Progenitor cell of endocrine pancreas (in vitro differentiated cells): ENCODE measurements around the gene APOH. TPM values are rescaled to one million over a fixed set of nuclear protein-coding genes. Genes with fewer than 3 reads are reported as not detected.

ENCODE experiments used
- DNase-seq: peaks from one replicate; pipeline ENCODE4 v3.0.0; 2021; ENCODE audit warnings: low spot score; ENCODE audit not compliant: unreplicated experiment
- H3K27ac Mint-ChIP-seq: 2 replicates; pipeline ENCODE4 v1.8.0; 2021; ENCODE audit warnings: mild to moderate bottlenecking, moderate library complexity, mixed read lengths
- H3K27me3 Mint-ChIP-seq: 2 replicates; pipeline ENCODE4 v1.8.0; 2021; ENCODE audit warnings: mixed read lengths
- H3K36me3 Mint-ChIP-seq: 2 replicates; pipeline ENCODE4 v1.8.0; 2022; ENCODE audit warnings: mixed read lengths; ENCODE audit not compliant: insufficient read depth
- H3K4me1 Mint-ChIP-seq: 2 replicates; pipeline ENCODE4 v1.8.0; 2021; ENCODE audit warnings: low read depth, mixed read lengths
- H3K4me3 Mint-ChIP-seq: 2 replicates; pipeline ENCODE4 v1.8.0; 2021; ENCODE audit warnings: low read depth, mild to moderate bottlenecking, moderate library complexity, mixed read lengths
- H3K9me3 Mint-ChIP-seq: 2 replicates; pipeline ENCODE4 v1.8.0; 2021; ENCODE audit warnings: low read depth, mixed read lengths
- CTCF ChIP-seq: fragments of 200-600 bp; sonication (generic); IDR thresholded peaks from one replicate; pipeline ENCODE4 v1.5.0; 2021; ENCODE audit warnings: antibody characterized with exemption, mild to moderate bottlenecking; ENCODE audit not compliant: unreplicated experiment
- total RNA-seq: library from RNA; stranded (reverse); gene quantifications from 2 replicates; pipeline ENCODE4 v1.2.1, GENCODE V29; 2021

The APOH gene
- total RNA-seq, 1 donor from 2014 or later = 0.57 TPM

- peaks cover 2% of the 10 kb centered on the region for H3K36me3 Mint-ChIP-seq
- H3K4me3 Mint-ChIP-seq = no peak overlapping the region
- H3K9me3 Mint-ChIP-seq = no peaks in the 10 kb centered on the region
Observed at GRCh38 chr17:66172144-66172543, 57.1 kb downstream of the APOH start.

GRCh38 chr17:66171692-66172091 lies 57.5 kb downstream of the APOH start:
- H3K9me3 Mint-ChIP-seq = no peaks in the 10 kb centered on the region
- DNase-seq = no peak
- H3K4me3 Mint-ChIP-seq = no peak overlapping the region
- peaks cover 2% of the 10 kb centered on the region for H3K36me3 Mint-ChIP-seq
- no peak for TF ChIP-seq CTCF
- H3K27me3 Mint-ChIP-seq = no peaks in the 10 kb centered on the region
- peak overlapping the region; percentile 45 for H3K27ac Mint-ChIP-seq
- H3K4me1 Mint-ChIP-seq = no peaks in the 10 kb centered on the region

More at GRCh38 chr17:66172144-66172543, 57.1 kb downstream of the APOH start:
- Mint-ChIP-seq H3K27ac (peak overlapping the region; percentile 45), H3K27me3 (no peaks in the 10 kb centered on the region), H3K4me1 (no peaks in the 10 kb centered on the region)
- DNase-seq = no peak
- no peak for TF ChIP-seq CTCF

GRCh38 chr17:66171172-66171571 lies 58.0 kb downstream of the APOH start:
- no peaks in the 10 kb centered on the region for H3K9me3 Mint-ChIP-seq
- no peaks in the 10 kb centered on the region for H3K27me3 Mint-ChIP-seq
- no peak overlapping the region for H3K4me3 Mint-ChIP-seq
- H3K36me3 Mint-ChIP-seq = peaks cover 2% of the 10 kb centered on the region
- H3K27ac Mint-ChIP-seq = no peak overlapping the region
- H3K4me1 Mint-ChIP-seq = no peaks in the 10 kb centered on the region
- DNase-seq = no peak
- no peak for TF ChIP-seq CTCF

GRCh38 chr17:66169839-66170238 lies 59.4 kb downstream of the APOH start:
- no peak overlapping the region for H3K27ac Mint-ChIP-seq
- no peak for DNase-seq
- no peak for TF ChIP-seq CTCF
- no peaks in the 10 kb centered on the region for H3K4me1 Mint-ChIP-seq
- peaks cover 2% of the 10 kb centered on the region for H3K36me3 Mint-ChIP-seq
- no peak overlapping the region for H3K4me3 Mint-ChIP-seq
- H3K9me3 Mint-ChIP-seq = no peaks in the 10 kb centered on the region
- H3K27me3 Mint-ChIP-seq = no peaks in the 10 kb centered on the region

- DNase-seq = no peak
- no peak for TF ChIP-seq CTCF
- no peak overlapping the region for H3K4me3 Mint-ChIP-seq
- no peaks in the 10 kb centered on the region for H3K27me3 Mint-ChIP-seq
- no peak overlapping the region for H3K27ac Mint-ChIP-seq
- peaks cover 2% of the 10 kb centered on the region for H3K36me3 Mint-ChIP-seq
- H3K9me3 Mint-ChIP-seq = no peaks in the 10 kb centered on the region
- H3K4me1 Mint-ChIP-seq = no peaks in the 10 kb centered on the region
Observed at GRCh38 chr17:66167189-66167815, 61.9 kb downstream of the APOH start.
